Measurements from ENCODE around the gene PLPP3. TPM values are rescaled to one million over a fixed set of nuclear protein-coding genes. Genes with fewer than 3 reads are reported as not detected.

The PLPP3 gene
- total RNA-seq, 1 donor from 2014 or later, result not detected

DNA sequence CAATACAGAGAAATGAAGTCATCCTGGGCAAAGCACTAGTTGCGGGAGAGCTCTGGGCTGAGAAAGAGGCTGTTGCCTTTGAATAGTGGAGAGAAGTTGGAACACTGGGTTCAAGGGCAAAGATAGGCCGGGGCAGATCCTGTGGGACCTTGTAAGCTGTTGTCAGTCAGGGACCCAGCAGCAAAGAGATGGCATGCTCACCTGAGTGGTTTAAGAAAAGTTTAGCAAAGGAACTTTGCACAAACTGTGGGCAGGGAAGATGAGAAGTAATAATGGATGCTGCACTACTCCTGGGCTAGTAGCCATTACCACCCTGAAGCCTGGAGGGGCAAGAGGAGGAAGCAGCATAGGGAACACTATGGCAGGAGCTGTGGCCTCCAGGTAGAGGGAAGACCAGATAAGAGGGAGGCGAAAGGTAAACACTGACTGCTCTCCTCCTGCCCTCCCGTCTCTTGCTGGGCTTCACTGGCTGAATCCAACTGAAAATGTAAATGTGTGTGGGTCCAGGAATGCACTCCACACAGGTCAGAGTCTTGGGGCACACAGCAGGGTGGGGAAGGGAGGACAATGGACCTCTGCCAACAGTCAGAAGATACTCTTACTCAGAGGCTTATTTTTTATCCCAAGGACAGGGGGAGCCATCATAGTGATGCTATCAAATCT is 129.2 kb downstream of the PLPP3 start:
- intact Hi-C loops (cut with micrococcal nuclease), result no loop called here
- Mint-ChIP-seq H3K27ac (no peak overlapping the region), H3K9me3 (no peaks in the 10 kb centered on the region), H3K36me3 (ENCODE audit: low read depth) (no peaks in the 10 kb centered on the region), H3K4me1 (ENCODE audit: low read depth) (no peaks in the 10 kb centered on the region), H3K4me3 (no peak overlapping the region), H3K27me3 (ENCODE audit: insufficient read depth) (no peaks in the 10 kb centered on the region)
- DNase-seq (ENCODE audit: low spot score), result no peak

- Mint-ChIP-seq H3K4me3 (no peak overlapping the region), H3K27me3 (ENCODE audit: insufficient read depth) (no peaks in the 10 kb centered on the region), H3K36me3 (ENCODE audit: low read depth) (no peaks in the 10 kb centered on the region), H3K4me1 (ENCODE audit: low read depth) (no peaks in the 10 kb centered on the region), H3K27ac (no peak overlapping the region), H3K9me3 (no peaks in the 10 kb centered on the region)
- intact Hi-C loops (cut with micrococcal nuclease), result no loop called here
- DNase-seq (ENCODE audit: low spot score), result no peak
These were observed 130.6 kb downstream of the PLPP3 start for GRCh38 chr1:56448529-56449300.

DNA sequence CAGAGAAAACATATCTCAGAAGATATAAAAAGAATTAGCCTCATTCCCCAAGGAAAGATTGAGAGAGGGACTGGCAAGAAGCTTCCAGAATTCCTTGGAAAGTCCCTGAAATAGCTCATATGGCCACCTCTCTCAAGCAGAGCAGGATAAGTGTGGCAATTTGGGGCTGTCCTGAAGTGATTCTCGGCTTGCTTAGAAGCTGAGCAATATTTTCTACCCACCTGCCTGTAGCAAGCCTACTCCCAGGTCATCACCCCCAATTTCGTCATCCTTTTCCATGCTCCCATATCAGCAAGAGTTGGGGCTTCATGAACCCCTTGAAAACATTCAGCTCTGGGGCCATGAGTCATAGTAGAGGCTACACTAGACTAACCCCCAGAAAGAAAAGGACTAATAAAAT is 131.5 kb downstream of the PLPP3 start:
- Mint-ChIP-seq H3K27me3 (ENCODE audit: insufficient read depth) (no peaks in the 10 kb centered on the region), H3K4me3 (no peak overlapping the region), H3K4me1 (ENCODE audit: low read depth) (no peaks in the 10 kb centered on the region), H3K36me3 (ENCODE audit: low read depth) (no peaks in the 10 kb centered on the region), H3K27ac (no peak overlapping the region), H3K9me3 (no peaks in the 10 kb centered on the region)
- intact Hi-C loops (cut with micrococcal nuclease), result no loop called here
- no peak for DNase-seq (ENCODE audit: low spot score)

- no peaks in the 10 kb centered on the region for H3K36me3 Mint-ChIP-seq (ENCODE audit: low read depth)
- no peaks in the 10 kb centered on the region for H3K9me3 Mint-ChIP-seq
- H3K4me1 Mint-ChIP-seq (ENCODE audit: low read depth), result no peaks in the 10 kb centered on the region
- H3K27me3 Mint-ChIP-seq (ENCODE audit: insufficient read depth), result no peaks in the 10 kb centered on the region
- H3K4me3 Mint-ChIP-seq, result no peak overlapping the region
- H3K27ac Mint-ChIP-seq, result no peak overlapping the region
- DNase-seq (ENCODE audit: low spot score), result no peak
- intact Hi-C loops (cut with micrococcal nuclease), result no loop called here
These were observed 132.7 kb downstream of the PLPP3 start for GRCh38 chr1:56446531-56447098.

DNA sequence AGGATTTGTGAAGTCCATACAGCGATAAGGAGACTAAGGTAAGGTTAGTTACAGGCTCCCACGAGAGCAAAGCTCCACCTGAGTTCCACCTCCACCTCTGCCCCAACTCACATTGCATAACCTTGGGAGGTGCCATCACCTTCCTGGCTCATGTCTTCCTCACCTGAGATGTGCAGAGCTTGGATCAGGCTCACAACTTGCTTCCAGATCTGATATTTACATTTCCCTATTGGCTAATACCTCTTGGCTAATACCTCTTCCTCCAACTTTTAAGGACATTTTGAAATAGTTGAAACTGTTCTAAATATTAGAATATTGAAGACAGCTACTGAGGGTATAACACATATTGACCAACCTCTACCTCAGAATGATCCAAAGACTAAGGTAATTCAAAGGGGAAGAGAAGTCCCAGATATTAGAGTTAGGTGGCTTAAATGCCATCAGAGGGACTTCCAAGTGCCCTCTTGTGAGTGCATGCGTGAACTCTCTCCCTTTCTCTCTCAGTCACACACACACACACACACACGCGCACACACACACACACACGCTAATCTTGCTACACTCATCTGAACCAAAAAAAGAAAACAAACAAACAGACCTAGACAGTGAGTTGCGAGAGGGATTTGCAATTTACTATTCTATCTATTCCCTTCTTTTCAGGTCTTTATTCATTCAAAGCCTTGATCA is 134.3 kb downstream of the PLPP3 start:
- no peaks in the 10 kb centered on the region for H3K4me1 Mint-ChIP-seq (ENCODE audit: low read depth)
- no peaks in the 10 kb centered on the region for H3K9me3 Mint-ChIP-seq
- no peaks in the 10 kb centered on the region for H3K27me3 Mint-ChIP-seq (ENCODE audit: insufficient read depth)
- DNase-seq (ENCODE audit: low spot score), result no peak
- H3K36me3 Mint-ChIP-seq (ENCODE audit: low read depth), result no peaks in the 10 kb centered on the region
- no peak overlapping the region for H3K27ac Mint-ChIP-seq
- intact Hi-C loops (cut with micrococcal nuclease), result no loop called here
- H3K4me3 Mint-ChIP-seq, result no peak overlapping the region

Other genes with a start within 250 kb of the PLPP3 start
- gene PRKAA2, start 65.8 kb upstream of the PLPP3 start, total RNA-seq, result not detected in 2 replicates
- not detected in 2 replicates for gene FYB2, start 239.8 kb upstream of the PLPP3 start, total RNA-seq